Trophoblast cell (in vitro differentiated cells and primary cell): ENCODE data around the gene C16orf74.

Experiments
- DNase-seq, 2 donors: peaks; one replicate each; pipeline ENCODE4 v3.0.0-alpha.2; 2016
- H2AFZ ChIP-seq: 2 replicates; pipeline ENCODE4 v1.6.1; 2013; ENCODE audit warnings: low read length, moderate library complexity, mild to moderate bottlenecking; ENCODE audit not compliant: insufficient read depth, poor library complexity
- H2AK5ac ChIP-seq: 2 replicates; pipeline ENCODE4 v1.6.1; 2013; ENCODE audit warnings: mild to moderate bottlenecking, low read length
- H2BK120ac ChIP-seq: 2 replicates; pipeline ENCODE4 v1.6.1; 2013; ENCODE audit warnings: low read length, mild to moderate bottlenecking, moderate library complexity; ENCODE audit not compliant: insufficient read depth, poor library complexity
- H2BK12ac ChIP-seq: 2 replicates; pipeline ENCODE4 v1.6.1; 2013; ENCODE audit warnings: mild to moderate bottlenecking, low read length, moderate library complexity
- H2BK5ac ChIP-seq: 2 replicates; pipeline ENCODE4 v1.6.1; 2013; ENCODE audit warnings: low read length, low read depth, moderate library complexity, mild to moderate bottlenecking; ENCODE audit not compliant: poor library complexity
- H3K14ac ChIP-seq: 2 replicates; pipeline ENCODE4 v1.6.1; 2013; ENCODE audit warnings: mild to moderate bottlenecking, low read length
- H3K18ac ChIP-seq: 2 replicates; pipeline ENCODE4 v1.6.1; 2013; ENCODE audit warnings: mild to moderate bottlenecking, low read length
- H3K23ac ChIP-seq: 2 replicates; pipeline ENCODE4 v1.6.1; 2013; ENCODE audit warnings: low read length
- H3K27ac ChIP-seq: 2 replicates; pipeline ENCODE4 v1.5.1; 2013; ENCODE audit warnings: low read depth, mild to moderate bottlenecking, inconsistent platforms, low read length, moderate library complexity
- H3K27me3 ChIP-seq: 2 replicates; pipeline ENCODE4 v1.6.1; 2013; ENCODE audit warnings: inconsistent platforms, mild to moderate bottlenecking, low read length, moderate library complexity; ENCODE audit not compliant: insufficient read depth
- H3K36me3 ChIP-seq, 2 experiments: 1 replicate in 1 of 2; 2 replicates in 1 of 2; pipeline ENCODE4 v1.6.1; 2013; ENCODE audit warnings: low read length in 2 of 2, mild to moderate bottlenecking in 2 of 2, moderate library complexity in 1 of 2; ENCODE audit not compliant: insufficient read depth in 2 of 2, control insufficient read depth in 1 of 2
- H3K4ac ChIP-seq: 2 replicates; pipeline ENCODE4 v1.6.1; 2013; ENCODE audit warnings: low read depth, mild to moderate bottlenecking, low read length, moderate library complexity
- H3K4me1 ChIP-seq, 2 experiments: 1 replicate in 1 of 2; 2 replicates in 1 of 2; pipeline ENCODE4 v1.6.1; 2013; ENCODE audit warnings: low read length in 2 of 2, mild to moderate bottlenecking in 2 of 2, moderate library complexity in 1 of 2; ENCODE audit not compliant: insufficient read depth in 2 of 2, control insufficient read depth in 1 of 2
- H3K4me2 ChIP-seq: 2 replicates; pipeline ENCODE4 v1.6.1; 2013; ENCODE audit warnings: inconsistent platforms, mild to moderate bottlenecking, low read length, moderate library complexity
- H3K4me3 ChIP-seq: 2 replicates; pipeline ENCODE4 v1.5.1; 2013; ENCODE audit warnings: mild to moderate bottlenecking, low read depth, low read length, inconsistent platforms
- H3K79me1 ChIP-seq: one replicate; pipeline ENCODE4 v1.6.1; 2013; ENCODE audit warnings: low read length
- H3K79me2 ChIP-seq: 2 replicates; pipeline ENCODE4 v1.6.1; 2013; ENCODE audit warnings: low read length, mild to moderate bottlenecking; ENCODE audit not compliant: control insufficient read depth, insufficient read depth, poor library complexity
- H3K9ac ChIP-seq: 2 replicates; pipeline ENCODE4 v1.6.1; 2013; ENCODE audit warnings: mild to moderate bottlenecking, low read length
- H3K9me3 ChIP-seq: 2 replicates; pipeline ENCODE4 v1.6.1; 2013; ENCODE audit warnings: low read depth, mild to moderate bottlenecking, control low read depth, inconsistent platforms, low read length; ENCODE audit not compliant: insufficient read depth
- H4K12ac ChIP-seq: 2 replicates; pipeline ENCODE4 v1.6.1; 2013; ENCODE audit warnings: low read depth, mild to moderate bottlenecking, low read length, moderate library complexity
- H4K8ac ChIP-seq: 2 replicates; pipeline ENCODE4 v1.6.1; 2013; ENCODE audit warnings: low read depth, mild to moderate bottlenecking, low read length, moderate library complexity
- H4K91ac ChIP-seq: one replicate; pipeline ENCODE4 v1.6.1; 2013; ENCODE audit warnings: low read depth, mild to moderate bottlenecking, low read length, moderate library complexity
- WGBS: extraction: QIAGEN DNeasy Blood & Tissue Kit; methylation state at CpG from one replicate; pipeline ENCODE4 v1.1.7; 2013; ENCODE audit warnings: missing lambda C conversion rate; ENCODE audit not compliant: insufficient read length, insufficient coverage; ENCODE audit errors: extremely low coverage; 5-methylcytosine and 5-hydroxymethylcytosine counted together

C16orf74 gene

GRCh38 chr16:85690469-85691064 lies 60.3 kb downstream of the C16orf74 start:
- no peak overlapping the region for H3K23ac ChIP-seq
- no peak overlapping the region for H4K12ac ChIP-seq
- H3K27me3 ChIP-seq, result no peaks in the 10 kb centered on the region
- no peak overlapping the region for H3K4me3 ChIP-seq
- no peak overlapping the region for H4K8ac ChIP-seq
- no peak overlapping the region for H3K4ac ChIP-seq
- no peak overlapping the region for H3K18ac ChIP-seq
- no peak overlapping the region for H4K91ac ChIP-seq
- H2BK12ac ChIP-seq, result no peak overlapping the region
- H2BK5ac ChIP-seq, result no peak overlapping the region
- no CpG with 5 or more reads among the region's 7 CpGs for WGBS
- no peak overlapping the region for H2AFZ ChIP-seq
- no peak overlapping the region for H2BK120ac ChIP-seq
- H3K9ac ChIP-seq, result no peak overlapping the region
- no peaks in the 10 kb centered on the region for H3K9me3 ChIP-seq
- H3K4me1 ChIP-seq, result peaks cover 10% of the 10 kb centered on the region in 2 experiments
- no peaks in the 10 kb centered on the region for H3K79me1 ChIP-seq
- H3K36me3 ChIP-seq, result no peaks in the 10 kb centered on the region
- no peak overlapping the region for H3K14ac ChIP-seq
- H2AK5ac ChIP-seq, result no peak overlapping the region
- H3K27ac ChIP-seq, result no peak overlapping the region
- DNase-seq, result peak in 1 of 2 donors; percentile 24
- no peak overlapping the region for H3K4me2 ChIP-seq
- peaks cover 5% of the 10 kb centered on the region for H3K79me2 ChIP-seq

DNA sequence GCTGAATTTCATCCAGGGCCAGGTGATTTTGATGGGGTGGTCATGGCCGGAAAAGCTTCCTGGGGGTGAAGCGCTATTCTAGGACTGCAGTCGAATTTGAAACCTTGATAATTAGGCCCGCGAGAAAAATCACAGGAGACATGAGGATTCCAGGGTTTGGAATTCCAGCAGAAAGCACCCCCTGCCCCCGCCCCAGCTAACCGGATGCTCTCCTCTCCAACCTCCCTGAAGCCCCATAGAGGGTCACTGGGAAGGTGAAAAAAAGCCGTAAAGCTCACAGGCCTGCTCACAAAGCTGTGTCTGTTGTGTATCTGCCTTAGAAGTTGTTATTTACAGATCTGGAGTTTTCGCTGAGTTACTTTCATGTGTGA lies 61.0 kb downstream of the C16orf74 start:
- Histone ChIP-seq H2AFZ (no peak overlapping the region), H3K79me2 (peaks cover 5% of the 10 kb centered on the region)
- no CpG with 5 or more reads among the region's 9 CpGs for WGBS

DNA sequence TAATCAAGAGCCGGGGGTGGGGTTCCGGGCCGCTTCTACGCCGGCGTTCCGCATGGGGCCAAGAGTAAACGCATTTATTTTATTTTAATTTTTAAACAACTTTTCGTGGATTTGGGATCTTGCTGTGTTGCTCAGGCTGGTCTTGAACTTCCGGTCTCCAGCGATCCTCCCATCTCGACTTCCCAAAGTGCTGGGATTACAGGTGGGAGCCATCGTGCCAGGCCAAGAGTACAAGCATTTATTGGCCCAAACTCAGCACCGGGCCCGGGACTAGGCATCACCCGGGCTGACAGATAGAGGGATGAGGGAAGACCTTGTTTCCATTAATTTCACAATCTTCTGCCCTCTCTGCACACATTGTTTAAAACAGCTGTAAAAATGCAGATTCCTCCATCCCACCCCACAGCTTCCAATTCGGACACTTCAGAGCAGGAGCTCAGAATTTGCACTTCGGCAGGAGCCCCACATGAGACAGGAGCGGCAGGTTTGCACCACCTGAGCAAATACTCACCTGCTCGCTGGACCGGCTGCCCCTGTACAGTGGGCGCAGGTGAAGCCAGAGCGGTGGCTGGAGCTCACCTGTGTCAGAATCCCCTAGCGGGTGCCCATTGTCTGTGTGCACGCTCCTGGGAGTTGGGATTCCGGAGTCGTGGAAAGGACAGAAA lies 61.5 kb downstream of the C16orf74 start:
- peak overlapping the region; percentile 84 for H2AFZ ChIP-seq
- H3K27me3 ChIP-seq, result no peaks in the 10 kb centered on the region
- no peaks in the 10 kb centered on the region for H3K36me3 ChIP-seq
- H3K4me3 ChIP-seq, result no peak overlapping the region
- H3K9me3 ChIP-seq, result no peaks in the 10 kb centered on the region
- H2AK5ac ChIP-seq, result no peak overlapping the region
- no peak overlapping the region for H4K8ac ChIP-seq
- H3K14ac ChIP-seq, result no peak overlapping the region
- no peak overlapping the region for H4K12ac ChIP-seq
- peaks cover 10% of the 10 kb centered on the region in 2 experiments for H3K4me1 ChIP-seq
- no peak overlapping the region for H2BK5ac ChIP-seq
- no peak for DNase-seq
- H3K23ac ChIP-seq, result no peak overlapping the region
- no peak overlapping the region for H3K4ac ChIP-seq
- H3K4me2 ChIP-seq, result peak overlapping the region; percentile 70
- no peak overlapping the region for H3K18ac ChIP-seq
- H3K79me2 ChIP-seq, result peaks cover 5% of the 10 kb centered on the region
- H4K91ac ChIP-seq, result no peak overlapping the region
- H3K27ac ChIP-seq, result no peak overlapping the region
- no CpG with 5 or more reads among the region's 27 CpGs for WGBS
- H3K79me1 ChIP-seq, result no peaks in the 10 kb centered on the region
- H2BK12ac ChIP-seq, result no peak overlapping the region
- H2BK120ac ChIP-seq, result no peak overlapping the region
- H3K9ac ChIP-seq, result no peak overlapping the region

More for the DNA sequence above, 61.0 kb downstream of the C16orf74 start:
- no peak overlapping the region for H3K4ac ChIP-seq
- no peaks in the 10 kb centered on the region for H3K27me3 ChIP-seq
- H4K12ac ChIP-seq, result no peak overlapping the region
- DNase-seq, result no peak
- H3K27ac ChIP-seq, result no peak overlapping the region
- H3K14ac ChIP-seq, result no peak overlapping the region
- H3K36me3 ChIP-seq, result no peaks in the 10 kb centered on the region
- H3K9ac ChIP-seq, result no peak overlapping the region
- H2BK12ac ChIP-seq, result no peak overlapping the region
- H3K79me1 ChIP-seq, result no peaks in the 10 kb centered on the region
- peaks cover 10% of the 10 kb centered on the region in 2 experiments for H3K4me1 ChIP-seq
- H3K18ac ChIP-seq, result no peak overlapping the region
- no peak overlapping the region for H3K4me2 ChIP-seq
- H2BK5ac ChIP-seq, result no peak overlapping the region
- H4K8ac ChIP-seq, result no peak overlapping the region
- no peak overlapping the region for H3K23ac ChIP-seq
- no peak overlapping the region for H2AK5ac ChIP-seq
- no peaks in the 10 kb centered on the region for H3K9me3 ChIP-seq
- H3K4me3 ChIP-seq, result no peak overlapping the region
- H4K91ac ChIP-seq, result no peak overlapping the region
- no peak overlapping the region for H2BK120ac ChIP-seq

DNA sequence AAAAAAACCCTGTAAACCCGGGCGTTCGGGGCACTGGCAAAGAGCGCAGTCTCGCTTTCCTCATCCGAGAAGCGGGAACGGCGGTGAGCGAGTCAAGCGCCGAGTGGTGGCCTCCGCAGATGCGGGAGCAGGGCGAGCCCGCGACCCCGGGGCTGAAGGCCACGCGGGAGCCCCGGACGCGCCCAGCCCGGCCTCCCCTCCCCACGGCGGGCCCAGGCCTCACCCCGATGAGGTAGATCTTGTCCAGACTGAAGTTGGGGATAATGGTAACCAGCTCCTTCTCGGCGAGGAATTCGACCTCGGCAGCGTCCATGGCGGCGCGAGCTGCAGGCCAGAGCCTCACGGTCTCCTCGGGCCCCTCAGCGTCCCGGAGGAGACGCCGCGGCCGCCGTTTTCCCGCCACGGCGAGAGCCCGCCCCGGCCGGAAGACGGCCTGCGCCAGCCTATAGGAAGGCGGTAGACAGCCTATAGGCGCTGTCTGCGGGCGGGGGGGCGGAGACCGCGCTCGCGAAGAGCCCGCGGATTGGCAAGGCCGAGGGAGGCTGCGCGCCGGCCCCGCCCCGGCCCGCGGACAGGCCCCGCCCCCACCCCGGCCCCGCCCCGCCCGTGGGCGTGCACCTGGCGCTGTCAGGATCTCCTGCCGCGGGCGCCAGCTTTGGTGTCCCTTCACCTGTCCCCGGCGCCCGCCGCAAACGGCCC lies 62.2 kb downstream of the C16orf74 start, which contains the start of gene GINS2:
Gene GINS2, minus strand, starts transcription at position 369 of the 699 bp plus-strand sequence. Its CDS starts 56 bp downstream, at position 313.
- peak within 1 kb of the TSS; percentile 71 for H4K8ac ChIP-seq
- no peak within 1 kb of the TSS for H2AK5ac ChIP-seq
- peaks cover 5% of the 10 kb centered on the region for H3K79me2 ChIP-seq
- H3K18ac ChIP-seq, result peak within 1 kb of the TSS; percentile 77
- peaks cover 0 to 2% of the 10 kb centered on the region in 2 experiments for H3K36me3 ChIP-seq
- H3K79me1 ChIP-seq, result no peaks in the 10 kb centered on the region
- H3K4ac ChIP-seq, result peak within 1 kb of the TSS; percentile 13
- H3K14ac ChIP-seq, result peak within 1 kb of the TSS; percentile 46
- peak within 1 kb of the TSS; percentile 85 for H3K4me3 ChIP-seq
- peak within 1 kb of the TSS; percentile 79 for H3K9ac ChIP-seq
- H4K12ac ChIP-seq, result peak within 1 kb of the TSS; percentile 87
- H4K91ac ChIP-seq, result peak within 1 kb of the TSS; percentile 4
- H3K9me3 ChIP-seq, result no peaks in the 10 kb centered on the region
- H3K27me3 ChIP-seq, result no peaks in the 10 kb centered on the region
- H2BK12ac ChIP-seq, result no peak within 1 kb of the TSS
- H3K4me2 ChIP-seq, result peak within 1 kb of the TSS; percentile 99
- no peak within 1 kb of the TSS for H3K27ac ChIP-seq
- H3K23ac ChIP-seq, result no peak within 1 kb of the TSS
- no peak within 1 kb of the TSS for H2BK5ac ChIP-seq
- no peak within 1 kb of the TSS for H2BK120ac ChIP-seq
- H3K4me1 ChIP-seq, result peaks cover 10% of the 10 kb centered on the region in 2 experiments
- no CpG with 5 or more reads among the region's 86 CpGs for WGBS
- peak; percentile 91 for DNase-seq
- peak within 1 kb of the TSS; percentile 95 for H2AFZ ChIP-seq
